Measurements from ENCODE around the gene NLRP5. TPM values are rescaled to one million over a fixed set of nuclear protein-coding genes. Genes with fewer than 3 reads are reported as not detected.

The NLRP5 gene
- total RNA-seq, 4 donors from 2014 or later = not detected

GRCh38 chr19:56079609-56080008, 93.0 kb downstream of the NLRP5 start:
- intact Hi-C loops (cut with DNase I) = loop anchor here (5.0 kb wide), 2 partner anchors 173 to 273 kb away; no protein-coding TSS in a partner anchor
- no peak overlapping the region for H3K4me3 ChIP-seq
- TF ChIP-seq CTCF (IDR thresholded peaks at IDR 0.05) (no peak), POLR2AphosphoS5 (IDR thresholded peaks at IDR 0.05) (no peak), EP300 (IDR thresholded peaks at IDR 0.05) (no peak), POLR2A (IDR thresholded peaks at IDR 0.05; ENCODE audit: low read depth) (no peak)
- H3K9me3 ChIP-seq = no peaks in the 10 kb centered on the region
- H3K27ac ChIP-seq (replicated peaks in 1 of 4) = no peak overlapping the region
- H3K27me3 ChIP-seq = no peaks in the 10 kb centered on the region
- peaks cover 11 to 13% (median 12%) of the 10 kb centered on the region in 4 donors for H3K4me1 ChIP-seq
- no peak for DNase-seq (ENCODE audit: extremely low spot score)
- 75% methylated on average over 6 of the region's 7 CpGs for WGBS
- H3K36me3 ChIP-seq = no peaks in the 10 kb centered on the region

- peaks cover 0 to 7% (median 2%) of the 10 kb centered on the region in 4 donors for H3K36me3 ChIP-seq
- H3K9me3 ChIP-seq = no peaks in the 10 kb centered on the region
- 10% methylated on average over 30 of the region's 36 CpGs for WGBS
- peaks cover 11 to 15% (median 12%) of the 10 kb centered on the region in 4 donors for H3K4me1 ChIP-seq
- H3K27ac ChIP-seq (replicated peaks in 1 of 4) = no peak overlapping the region
- H3K4me3 ChIP-seq = peak overlapping the region; percentile 45 to 56 (median 50)
- peak; percentile 95 for DNase-seq (ENCODE audit: extremely low spot score)
- TF ChIP-seq EP300 (IDR thresholded peaks at IDR 0.05) = no peak
- TF ChIP-seq POLR2A (IDR thresholded peaks at IDR 0.05; ENCODE audit: low read depth) = no peak
- TF ChIP-seq CTCF (IDR thresholded peaks at IDR 0.05) = peak; percentile 46 to 50 (median 49)
- peak in 1 of 2 donors; percentile 27 for TF ChIP-seq POLR2AphosphoS5 (IDR thresholded peaks at IDR 0.05)
- no peaks in the 10 kb centered on the region for H3K27me3 ChIP-seq
- intact Hi-C loops (cut with DNase I) = no loop called here
Measured at GRCh38 chr19:56080669-56081401, 94.3 kb downstream of the NLRP5 start.

- intact Hi-C loops (cut with DNase I) = no loop called here
- Histone ChIP-seq H3K36me3 (peaks cover 7 to 32% (median 18%) of the 10 kb centered on the region in 4 donors), H3K27ac (replicated peaks in 1 of 4) (no peak overlapping the region), H3K4me1 (peaks cover 11 to 25% (median 18%) of the 10 kb centered on the region in 4 donors), H3K27me3 (no peaks in the 10 kb centered on the region), H3K4me3 (no peak overlapping the region), H3K9me3 (no peaks in the 10 kb centered on the region)
- WGBS = 54% methylated on average over 9 of the region's 9 CpGs
- DNase-seq (ENCODE audit: extremely low spot score) = no peak
- no peak for TF ChIP-seq CTCF (IDR thresholded peaks at IDR 0.05)
- no peak for TF ChIP-seq POLR2AphosphoS5 (IDR thresholded peaks at IDR 0.05)
- no peak for TF ChIP-seq EP300 (IDR thresholded peaks at IDR 0.05)
Measured at GRCh38 chr19:56083668-56084067, 97.1 kb downstream of the NLRP5 start.

GRCh38 chr19:56084835-56085536, 98.4 kb downstream of the NLRP5 start:
- intact Hi-C loops (cut with DNase I) = no loop called here
- Histone ChIP-seq H3K27ac (replicated peaks in 1 of 4) (no peak overlapping the region), H3K27me3 (no peaks in the 10 kb centered on the region), H3K9me3 (no peaks in the 10 kb centered on the region), H3K36me3 (peaks cover 11 to 42% (median 25%) of the 10 kb centered on the region in 4 donors), H3K4me1 (peaks cover 17 to 33% (median 25%) of the 10 kb centered on the region in 4 donors), H3K4me3 (no peak overlapping the region)
- no peak for DNase-seq (ENCODE audit: extremely low spot score)
- WGBS = 71% methylated on average over 10 of the region's 18 CpGs
- TF ChIP-seq EP300 (IDR thresholded peaks at IDR 0.05) (no peak), POLR2A (IDR thresholded peaks at IDR 0.05; ENCODE audit: low read depth) (no peak), POLR2AphosphoS5 (IDR thresholded peaks at IDR 0.05) (no peak), CTCF (IDR thresholded peaks at IDR 0.05) (no peak)

Measured in esophagus muscularis mucosa (tissue), 4 donors.